NB4 (cell line): ENCODE measurements around the gene FMC1.

ENCODE experiments used
- DNase-seq: peaks from one replicate; pipeline ENCODE4 v3.0.0; 2010; ENCODE audit warnings: low read depth
- H3K4me3 ChIP-seq: one replicate; pipeline ENCODE4 v1.5.1; 2011; ENCODE audit warnings: mild to moderate bottlenecking, low read depth, low read length, moderate library complexity
- CTCF ChIP-seq: IDR thresholded peaks from one replicate; pipeline ENCODE4 v1.5.1; 2012; ENCODE audit warnings: low read depth, low read length
- MAX ChIP-seq: IDR thresholded peaks from 2 replicates; pipeline ENCODE4 v1.6.1; 2011; ENCODE audit warnings: low read depth, low read length
- MYC ChIP-seq: IDR thresholded peaks from 2 replicates; pipeline ENCODE4 v1.6.1; 2011; ENCODE audit warnings: low read depth, low read length
- POLR2A ChIP-seq: IDR thresholded peaks from 2 replicates; pipeline ENCODE4 v1.6.1; 2011; ENCODE audit warnings: mild to moderate bottlenecking; ENCODE audit not compliant: insufficient read length; ENCODE audit errors: extremely low read depth

FMC1 gene

GRCh38 chr7:139297795-139298194, 43.3 kb upstream of the FMC1 start:
- H3K4me3 ChIP-seq = no peak overlapping the region
- no peak for TF ChIP-seq MAX
- TF ChIP-seq POLR2A = no peak
- TF ChIP-seq CTCF = no peak
- no peak for TF ChIP-seq MYC
- DNase-seq = no peak

GRCh38 chr7:139299296-139299695, 41.8 kb upstream of the FMC1 start:
- no peak overlapping the region for H3K4me3 ChIP-seq
- DNase-seq = no peak
- TF ChIP-seq CTCF = no peak
- no peak for TF ChIP-seq POLR2A
- no peak for TF ChIP-seq MYC
- TF ChIP-seq MAX = no peak

- H3K4me3 ChIP-seq = no peak overlapping the region
- no peak for DNase-seq
- TF ChIP-seq MYC = no peak
- no peak for TF ChIP-seq MAX
- no peak for TF ChIP-seq CTCF
- TF ChIP-seq POLR2A = no peak
These were observed 40.7 kb upstream of the FMC1 start for GRCh38 chr7:139300390-139300789.

GRCh38 chr7:139304517-139304916, 36.6 kb upstream of the FMC1 start:
- TF ChIP-seq MAX (no peak), CTCF (no peak), POLR2A (no peak), MYC (no peak)
- DNase-seq = no peak
- no peak overlapping the region for H3K4me3 ChIP-seq

GRCh38 chr7:139317939-139318505, 23.1 kb upstream of the FMC1 start:
- no peak for TF ChIP-seq CTCF
- TF ChIP-seq MAX = no peak
- no peak for TF ChIP-seq MYC
- no peak for TF ChIP-seq POLR2A
- DNase-seq = no peak

More at GRCh38 chr7:139317939-139318505, 23.1 kb upstream of the FMC1 start:
- no peak overlapping the region for H3K4me3 ChIP-seq
